KOPT-K1 (cell line): ENCODE results near the gene F11R.
"Not testable (repeated sequence)": the region's sequence is repeated elsewhere in the genome, so short reads cannot be mapped to it uniquely, and the experiment has no call there.

Source experiments
- H3K27ac ChIP-seq: fragments of 200-600 bp; sonication (generic); 2 replicates; pipeline ENCODE4 v1.5.1; 2016; ENCODE audit warnings: antibody characterized with exemption, mild to moderate bottlenecking, low read depth, low read length; ENCODE audit not compliant: poor library complexity, severe bottlenecking
- H3K36me3 ChIP-seq: fragments of 200-600 bp; sonication (generic); 2 replicates; pipeline ENCODE4 v1.5.1; 2017; ENCODE audit warnings: antibody characterized with exemption, mild to moderate bottlenecking, low read length, moderate library complexity; ENCODE audit not compliant: insufficient read depth
- H3K9me3 ChIP-seq: fragments of 200-600 bp; sonication (generic); 2 replicates; pipeline ENCODE4 v1.5.1; 2017; ENCODE audit warnings: antibody characterized with exemption, low read length, mild to moderate bottlenecking; ENCODE audit not compliant: insufficient read depth, poor library complexity, severe bottlenecking

Gene F11R

DNA sequence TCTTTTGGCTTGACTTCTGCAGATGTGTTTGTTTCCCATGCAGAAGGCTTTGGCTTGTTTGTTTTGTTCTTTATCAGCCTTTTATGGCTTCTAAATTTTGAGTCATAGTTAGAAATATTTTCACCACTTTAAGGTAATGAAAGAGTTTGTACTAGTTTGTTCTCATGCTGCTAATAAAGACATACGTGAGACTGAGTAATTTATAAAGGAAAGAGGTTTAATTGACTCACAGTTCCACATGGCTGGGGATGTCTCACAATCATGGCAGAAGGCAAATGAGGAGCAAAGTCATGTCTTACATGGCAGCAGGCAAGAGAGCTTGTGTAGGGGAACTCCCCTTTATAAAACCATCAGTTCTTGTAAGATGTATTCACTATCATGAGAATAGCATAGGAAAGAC lies 6.0 kb upstream of the F11R start:
- H3K36me3 ChIP-seq, H3K9me3 ChIP-seq, H3K27ac ChIP-seq: not testable (repeated sequence)

DNA sequence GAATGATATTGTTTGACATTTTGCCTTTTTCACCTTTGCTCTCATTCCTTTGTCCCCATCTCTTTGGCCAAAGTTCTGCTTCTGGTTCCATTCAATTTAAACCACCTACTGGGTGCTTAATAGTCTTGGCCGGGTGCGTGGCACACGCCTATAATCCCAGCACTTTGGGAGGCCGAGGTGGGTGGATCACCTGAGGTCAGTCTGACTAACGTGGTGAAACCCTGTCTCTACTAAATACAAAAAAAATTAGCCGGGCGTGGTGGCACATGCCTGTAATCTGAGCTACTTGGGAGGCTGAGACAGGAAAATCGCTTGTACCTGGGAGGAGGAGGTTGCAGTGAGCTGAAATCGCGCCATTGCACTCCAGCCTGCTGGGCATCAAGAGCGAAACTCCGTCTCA lies 1.5 kb upstream of the F11R start:
- not testable (repeated sequence) for H3K27ac ChIP-seq, H3K9me3 ChIP-seq, H3K36me3 ChIP-seq

DNA sequence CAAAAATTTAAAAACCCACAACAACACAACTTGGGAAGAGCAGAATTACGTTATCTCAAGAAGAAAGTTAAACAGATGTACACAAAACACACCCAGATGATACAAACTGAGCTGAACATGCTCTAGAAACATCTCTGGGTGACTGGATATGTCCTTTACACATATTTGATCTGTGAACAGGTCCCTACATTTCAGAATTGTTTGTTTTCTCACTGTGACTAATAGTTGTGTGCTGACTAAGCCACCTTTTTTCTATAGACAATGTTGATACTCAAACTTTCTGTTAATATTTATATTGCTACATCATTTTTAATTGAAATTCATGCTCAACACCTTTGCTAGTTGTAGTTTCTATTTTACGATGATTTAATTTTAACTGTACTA lies 1.0 kb upstream of the F11R start:
- Histone ChIP-seq H3K36me3 (no peaks in the 10 kb centered on the region), H3K9me3 (no peaks in the 10 kb centered on the region), H3K27ac (no peak overlapping the region)

DNA sequence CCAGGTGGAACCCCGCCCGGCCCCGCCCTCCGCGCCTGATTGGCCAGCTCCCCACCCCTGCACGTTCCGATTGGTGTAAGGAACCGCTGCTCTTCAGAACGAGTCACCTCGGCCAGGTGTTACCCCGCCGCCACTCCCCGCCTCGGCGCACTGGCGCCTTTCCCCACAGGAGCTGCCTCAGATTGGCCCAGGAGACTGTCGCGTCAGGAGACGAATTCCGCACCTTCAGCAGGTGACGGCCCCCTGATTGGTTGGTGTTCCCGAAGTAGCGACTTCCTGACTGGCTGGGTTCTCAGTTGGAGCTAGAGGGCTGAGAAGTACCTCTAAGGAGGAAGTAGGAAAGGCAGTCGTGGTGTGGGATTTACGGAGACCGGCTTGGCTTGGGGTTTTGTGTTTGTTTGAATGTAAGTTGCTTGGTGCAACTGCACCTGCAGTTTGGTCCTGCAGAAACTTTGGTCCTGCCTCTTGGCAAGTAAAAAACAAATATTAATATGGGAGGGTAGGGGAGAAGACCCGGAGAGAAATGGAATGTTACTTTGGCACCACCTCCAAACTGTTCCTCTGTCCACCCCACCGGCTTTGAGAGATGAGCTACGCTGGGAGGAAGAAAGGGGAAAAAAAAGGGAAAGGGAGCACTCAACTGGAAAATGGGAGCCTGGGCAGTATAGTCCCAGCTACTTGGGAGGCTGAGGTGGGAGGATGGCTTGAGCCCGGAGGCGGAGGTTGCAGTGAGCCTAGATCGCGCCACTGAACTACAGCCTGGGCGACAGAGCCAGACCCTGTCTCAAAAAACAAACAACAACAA lies 415 bp upstream of the F11R start:
- Histone ChIP-seq H3K9me3 (no peaks in the 10 kb centered on the region), H3K36me3 (no peaks in the 10 kb centered on the region), H3K27ac (no peak overlapping the region)

DNA sequence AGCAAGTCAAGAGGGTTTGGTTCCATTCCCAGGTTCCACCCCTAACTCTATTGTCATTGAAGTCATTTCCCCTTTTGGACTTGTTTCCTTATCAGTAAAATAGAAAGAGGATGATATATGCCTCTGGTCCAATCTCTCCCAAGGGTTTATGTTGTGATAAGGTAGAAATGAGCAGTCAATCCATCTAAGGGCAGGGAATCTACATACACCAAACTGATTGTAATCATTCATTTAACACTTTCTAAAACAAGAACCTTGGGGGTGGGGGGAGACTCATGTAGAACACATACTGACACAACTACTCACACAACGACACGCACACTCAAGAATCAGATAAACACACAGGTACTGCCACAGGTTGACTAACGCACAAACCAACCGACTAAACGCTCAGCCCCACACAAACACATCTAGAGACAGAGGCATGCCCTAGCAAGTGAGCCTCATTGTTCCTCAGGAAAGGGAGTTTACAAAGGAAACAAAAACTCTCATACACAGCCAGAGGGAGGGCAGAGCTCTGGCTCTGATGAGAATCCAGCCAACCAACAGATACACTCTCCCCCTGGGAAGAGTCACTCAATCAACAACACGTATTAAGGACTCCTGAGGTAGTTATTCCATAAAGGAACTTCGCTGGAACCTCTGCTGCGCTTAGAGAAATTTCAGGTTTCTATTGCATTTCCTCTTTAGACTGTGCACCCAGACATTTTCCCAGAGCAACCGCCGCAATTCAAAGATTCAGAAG lies 1.0 kb downstream of the F11R start:
- no peaks in the 10 kb centered on the region for H3K36me3 ChIP-seq
- H3K9me3 ChIP-seq: no peaks in the 10 kb centered on the region
- H3K27ac ChIP-seq: no peak overlapping the region

DNA sequence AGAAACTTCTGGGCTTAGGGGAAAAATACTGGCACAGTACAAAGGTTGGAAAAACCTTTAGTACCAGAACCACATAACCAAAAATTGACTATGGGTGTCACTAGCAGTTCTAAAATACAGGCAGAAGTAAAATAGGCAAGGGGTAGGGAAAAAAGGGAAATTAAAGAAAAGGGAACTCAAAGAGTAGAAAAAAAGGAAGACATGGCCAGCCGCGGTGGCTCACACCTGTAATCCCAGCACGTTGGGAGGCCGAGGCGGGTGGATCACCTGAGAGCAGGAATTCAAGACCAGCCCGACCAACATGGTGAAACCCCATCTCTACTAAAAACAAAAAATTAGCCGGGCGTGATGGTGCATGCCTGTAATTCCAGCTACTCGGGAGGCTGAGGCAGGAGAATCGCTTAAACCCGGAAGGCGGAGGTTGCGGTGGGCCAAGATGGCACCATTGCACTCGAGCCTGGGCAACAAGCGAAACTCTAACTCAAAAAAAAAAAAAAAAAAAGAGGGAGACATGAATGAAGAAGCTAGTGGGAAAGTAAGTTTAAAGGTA lies 1.8 kb downstream of the F11R start:
- H3K27ac ChIP-seq, H3K36me3 ChIP-seq, H3K9me3 ChIP-seq: not testable (repeated sequence)

DNA sequence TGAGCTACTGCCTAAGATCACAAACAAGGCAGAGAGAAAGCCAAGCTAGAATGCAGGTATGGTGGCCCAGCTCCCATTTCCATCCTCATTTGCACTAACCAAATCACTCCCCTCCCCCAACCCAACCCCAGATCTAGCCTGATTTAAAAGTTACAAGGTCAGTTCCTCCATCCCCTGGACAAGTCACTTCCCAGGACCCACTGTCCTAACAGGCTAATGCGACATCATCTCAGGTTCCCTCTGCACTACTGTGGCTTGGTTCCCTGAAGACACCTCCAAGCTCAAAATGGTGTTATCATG lies 2.4 kb downstream of the F11R start:
- Histone ChIP-seq H3K27ac (no peak overlapping the region), H3K9me3 (no peaks in the 10 kb centered on the region), H3K36me3 (no peaks in the 10 kb centered on the region)

DNA sequence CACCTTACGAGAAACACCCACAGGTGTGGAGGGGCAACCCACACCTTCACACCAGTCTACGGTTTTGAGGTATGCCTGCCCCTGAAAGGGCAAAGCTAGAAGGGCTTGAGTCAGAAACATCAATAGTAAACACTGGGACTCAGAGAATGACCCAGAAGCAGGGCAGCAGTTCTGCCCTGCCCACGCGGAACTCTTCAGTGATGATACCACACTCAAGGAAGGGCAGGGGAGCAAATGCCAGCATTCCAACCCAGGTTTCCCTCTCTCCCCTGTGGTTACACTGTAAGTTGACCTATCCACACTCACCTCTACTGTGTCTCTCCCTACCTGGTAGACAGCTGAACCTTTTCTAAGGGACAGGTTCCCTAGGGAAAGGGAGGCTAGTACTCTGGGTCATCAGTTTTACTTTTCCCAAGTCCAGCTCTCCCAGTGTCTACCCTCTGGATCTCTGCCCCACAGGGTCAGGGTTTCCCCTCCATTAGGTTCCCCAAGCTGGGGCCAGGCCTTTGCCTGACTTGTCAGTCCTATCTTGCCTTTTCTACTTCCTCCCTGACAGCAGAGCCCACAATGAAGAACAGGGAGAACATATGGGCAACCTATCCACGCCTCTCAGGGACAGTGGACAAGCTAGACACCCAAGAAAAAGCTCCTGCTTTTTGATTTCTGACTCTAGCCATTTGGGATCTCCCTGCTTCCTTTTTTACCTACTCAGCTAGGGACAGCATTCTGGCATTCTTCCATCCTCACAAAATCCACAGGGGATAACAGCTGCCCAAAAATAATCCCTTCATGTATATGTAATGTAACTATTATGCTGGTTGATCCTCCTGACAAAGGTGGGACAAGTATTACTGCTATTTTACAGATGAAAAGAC lies 3.0 kb downstream of the F11R start:
- H3K9me3 ChIP-seq: no peaks in the 10 kb centered on the region
- H3K36me3 ChIP-seq: no peaks in the 10 kb centered on the region
- no peak overlapping the region for H3K27ac ChIP-seq

DNA sequence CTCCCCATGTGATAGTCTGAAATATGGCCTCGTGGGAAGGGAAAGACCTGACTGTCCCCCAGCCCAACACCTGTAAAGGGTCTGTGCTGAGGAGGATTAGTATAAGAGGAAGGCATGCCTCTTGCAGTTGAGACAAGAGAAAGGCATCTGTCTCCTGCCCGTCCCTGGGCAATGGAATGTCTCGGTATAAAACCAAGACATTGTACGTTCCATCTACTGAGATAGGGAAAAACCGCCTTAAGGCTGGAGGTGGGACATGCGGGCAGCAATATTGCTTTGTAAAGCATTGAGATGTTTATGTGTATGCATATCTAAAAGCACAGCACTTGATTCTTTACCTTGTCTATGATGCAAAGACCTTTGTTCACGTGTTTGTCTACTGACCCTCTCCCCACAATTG lies 3.8 kb downstream of the F11R start:
- not testable (repeated sequence) for H3K27ac ChIP-seq, H3K36me3 ChIP-seq, H3K9me3 ChIP-seq

DNA sequence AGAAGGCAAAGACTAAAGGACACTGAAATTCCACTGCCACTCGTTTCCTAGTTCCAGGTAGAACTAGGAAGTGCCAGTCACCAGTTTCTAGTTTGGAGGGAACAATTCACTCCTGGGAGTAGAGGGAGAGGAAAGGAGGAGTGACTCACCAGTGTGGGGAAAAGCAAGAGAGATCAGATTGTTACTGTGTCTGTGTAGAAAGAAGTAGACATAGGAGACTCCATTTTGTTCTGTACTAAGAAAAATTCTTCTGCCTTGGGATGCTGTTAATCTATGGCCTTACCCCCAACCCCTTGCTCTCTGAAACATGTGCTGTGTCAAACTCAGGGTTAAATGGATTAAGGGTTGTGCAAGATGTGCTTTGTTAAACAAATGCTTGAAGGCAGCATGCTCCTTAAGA lies 4.3 kb downstream of the F11R start:
- not testable (repeated sequence) for H3K36me3 ChIP-seq, H3K9me3 ChIP-seq, H3K27ac ChIP-seq

DNA sequence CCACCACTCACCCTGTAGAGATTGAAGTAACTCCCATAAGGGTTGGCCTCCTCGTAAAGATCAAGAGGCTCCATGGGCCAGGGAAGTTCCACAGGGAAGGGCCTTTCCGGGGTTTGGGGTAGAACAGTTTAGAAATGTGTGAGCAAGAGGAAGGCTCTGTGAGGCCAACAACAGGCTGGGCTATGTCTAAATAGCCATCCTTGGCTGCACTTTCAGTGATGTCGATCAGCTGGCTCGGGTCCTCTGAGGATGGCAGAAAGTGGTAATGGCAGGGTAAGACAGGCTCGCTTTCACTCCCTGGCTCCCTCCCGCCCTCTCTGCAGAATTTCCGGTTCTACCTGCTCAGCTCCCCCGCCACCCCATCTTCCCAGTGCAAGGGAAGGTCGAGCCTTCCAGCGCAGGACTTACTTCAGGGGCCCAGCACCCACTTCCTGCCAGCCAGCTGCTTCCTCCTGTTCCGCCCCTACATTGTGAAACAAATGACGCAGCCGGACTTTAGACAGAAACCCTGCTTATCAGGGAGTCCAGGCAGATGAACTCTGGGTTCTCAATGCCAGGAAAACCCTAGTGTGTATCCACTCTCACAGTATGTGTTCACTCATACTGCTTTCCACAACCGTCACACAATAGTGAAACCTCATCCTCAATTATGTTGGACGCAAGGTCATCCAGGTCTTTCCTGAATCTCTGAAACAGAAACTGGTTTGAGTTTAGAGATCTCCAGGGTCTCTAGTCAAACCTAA lies 7.3 kb downstream of the F11R start:
- Histone ChIP-seq H3K27ac (peak overlapping the region; percentile 83), H3K9me3 (no peaks in the 10 kb centered on the region), H3K36me3 (no peaks in the 10 kb centered on the region)

DNA sequence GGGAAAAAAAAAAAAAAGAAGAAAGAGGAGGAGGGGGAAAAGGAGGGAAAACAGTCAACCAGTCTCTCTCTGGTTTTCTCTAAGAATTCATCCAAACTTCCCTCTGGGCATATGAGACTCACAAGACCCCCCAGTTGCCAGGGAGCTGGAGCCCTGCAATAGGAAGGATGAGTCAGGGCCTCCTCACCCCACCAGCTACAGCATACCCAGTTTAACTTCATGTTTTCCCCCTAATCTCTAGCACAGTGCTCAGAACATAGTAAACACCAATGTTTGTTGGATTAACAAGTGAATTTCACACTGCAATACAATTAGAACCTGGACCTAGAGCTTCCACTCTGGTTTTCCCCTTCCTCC lies 7.8 kb downstream of the F11R start:
- H3K36me3 ChIP-seq: no peaks in the 10 kb centered on the region
- peak overlapping the region; percentile 83 for H3K27ac ChIP-seq
- no peaks in the 10 kb centered on the region for H3K9me3 ChIP-seq

DNA sequence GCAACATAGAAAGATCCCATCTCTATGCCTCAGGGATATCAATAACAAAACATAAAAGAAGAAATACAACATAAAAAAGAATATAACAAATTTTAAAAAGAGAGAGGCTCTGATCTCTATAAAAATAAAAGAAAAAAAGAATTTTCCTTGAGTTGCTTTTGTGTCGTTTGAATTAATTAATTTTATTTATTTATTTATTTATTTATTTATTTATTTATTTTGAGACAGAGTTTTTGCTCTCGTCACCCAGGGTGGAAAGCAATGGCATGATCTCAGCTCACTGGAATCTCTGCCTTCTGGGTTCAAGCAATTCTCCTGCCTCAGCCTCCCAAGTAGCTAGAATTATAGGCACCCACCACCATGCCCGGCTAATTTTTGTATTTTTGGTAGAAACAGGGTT lies 8.5 kb downstream of the F11R start:
- H3K36me3 ChIP-seq: no peaks in the 10 kb centered on the region
- peak overlapping the region; percentile 83 for H3K27ac ChIP-seq

DNA sequence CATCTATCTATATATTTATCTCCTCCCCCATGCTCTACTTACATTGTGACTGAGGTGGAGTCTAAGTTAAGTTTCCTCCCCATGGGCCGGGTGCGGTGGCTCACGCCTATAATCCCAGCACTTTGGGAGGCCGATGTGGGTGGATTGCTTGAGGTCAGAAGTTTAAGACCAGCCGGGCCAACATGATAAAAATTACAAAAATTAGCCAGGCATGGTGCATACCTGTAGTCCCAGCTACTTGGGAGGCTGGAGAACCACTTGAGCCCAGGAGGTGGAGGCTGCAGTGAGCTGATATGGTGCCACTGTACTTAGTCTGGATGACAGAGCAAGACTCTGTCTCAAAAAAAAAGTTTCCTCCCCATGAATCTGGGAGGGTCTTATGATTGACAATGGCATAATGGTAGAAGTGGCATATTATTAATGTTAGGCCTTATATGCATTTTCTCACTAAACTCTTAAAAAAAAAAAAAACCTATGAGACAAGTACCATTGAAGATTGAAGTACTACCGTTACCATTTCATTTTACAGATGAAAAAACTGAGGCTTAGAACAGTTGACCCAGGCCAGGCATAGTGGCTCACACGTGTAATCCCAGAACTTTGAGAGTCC lies 11.2 kb downstream of the F11R start:
- Histone ChIP-seq H3K27ac (no peak overlapping the region), H3K9me3 (no peaks in the 10 kb centered on the region), H3K36me3 (no peaks in the 10 kb centered on the region)

More for the DNA sequence above, 8.5 kb downstream of the F11R start:
- no peaks in the 10 kb centered on the region for H3K9me3 ChIP-seq
